ENCODE measurements around the gene SLC27A2.
"Not testable (repeated sequence)": the region's sequence is repeated elsewhere in the genome, so short reads cannot be mapped to it uniquely, and the experiment has no call there.

The SLC27A2 gene

DNA sequence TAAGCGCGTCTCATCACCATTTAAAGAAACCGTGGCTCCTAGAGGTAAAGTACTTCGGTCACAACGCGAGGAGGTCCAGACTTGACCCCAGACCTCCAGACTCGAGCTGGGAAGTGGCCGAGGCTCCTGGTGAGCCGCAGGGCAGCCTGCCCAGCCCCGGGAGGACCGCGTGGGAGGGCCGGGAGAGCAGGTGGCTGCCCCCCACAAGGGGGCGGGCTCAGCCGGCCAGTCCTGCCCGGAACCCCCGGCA, at the start of gene SLC27A2:
TSS of gene SLC27A2 (plus strand) at position 228 of the 250 bp plus-strand sequence. CDS start 232 bp downstream, outside the sequence.
- DNase-seq: peak in 2 of 14 donors; percentile 10 to 62

GRCh38 chr15:50132251-50132984, 49.6 kb upstream of the SLC27A2 start:
- not testable (repeated sequence) for DNase-seq

GRCh38 chr15:50134524-50135024, 47.4 kb upstream of the SLC27A2 start:
- no peak for DNase-seq

- DNase-seq: no peak
These were observed 46.9 kb upstream of the SLC27A2 start for GRCh38 chr15:50135031-50135551.

- DNase-seq: no peak
These were observed 44.6 kb upstream of the SLC27A2 start for GRCh38 chr15:50137330-50137761.

- no peak for DNase-seq
These were observed 44.1 kb upstream of the SLC27A2 start for GRCh38 chr15:50137893-50138292.

DNA sequence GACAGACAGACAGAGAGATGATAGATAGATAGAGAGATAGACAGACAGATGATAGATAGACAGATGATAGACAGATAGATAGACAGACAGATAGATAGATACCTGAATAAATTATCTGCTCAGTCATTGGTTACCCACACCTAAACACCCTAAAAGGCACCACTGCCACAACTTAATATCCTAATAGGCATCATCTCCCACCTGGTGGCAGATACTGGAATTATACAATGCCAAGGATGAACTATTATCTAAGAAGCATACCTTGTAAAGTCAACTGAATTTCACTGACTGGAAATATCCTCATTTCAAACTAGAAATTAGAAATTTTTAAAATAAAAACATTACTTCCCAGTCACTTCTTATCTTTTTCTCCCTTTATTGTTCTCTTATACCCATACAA, 43.6 kb upstream of the SLC27A2 start:
- DNase-seq: no peak

DNA sequence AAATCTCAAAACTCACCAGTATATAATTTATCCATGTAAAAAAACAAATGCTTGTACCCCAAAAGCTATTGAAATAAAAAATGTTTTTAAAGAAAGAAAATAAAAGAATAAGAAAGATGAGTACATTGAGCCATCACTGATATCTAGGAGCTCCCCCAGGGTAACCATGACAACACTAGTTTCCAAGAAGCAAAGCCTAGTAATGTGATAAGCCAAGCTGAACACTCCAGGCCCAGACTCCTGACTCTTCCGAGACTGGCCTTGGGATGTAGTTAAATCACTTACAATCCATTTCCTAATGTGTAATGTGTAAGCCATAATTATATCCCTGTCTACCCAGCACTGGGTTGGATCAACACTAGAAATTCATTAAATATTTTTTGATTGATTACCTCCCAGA, 41.9 kb upstream of the SLC27A2 start:
- no peak for DNase-seq

DNA sequence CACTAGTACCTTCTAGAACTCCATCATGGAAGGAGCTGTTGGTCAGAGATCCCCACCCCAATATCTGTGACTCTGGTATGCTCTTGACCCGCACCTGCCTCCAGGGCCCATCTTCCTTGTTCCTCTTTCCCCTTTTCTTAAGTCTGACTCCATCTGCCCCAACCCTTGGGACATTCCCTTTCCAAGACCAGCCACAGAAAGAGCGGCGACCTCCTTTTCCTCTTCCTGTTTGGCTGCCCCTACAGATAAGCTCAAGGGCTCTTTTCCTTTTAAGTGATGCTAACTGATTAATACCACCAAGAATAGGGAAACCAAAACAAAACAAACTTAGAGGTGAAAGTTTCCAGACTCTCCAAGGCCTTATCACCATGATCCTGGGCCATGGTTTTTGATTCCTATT, 41.0 kb upstream of the SLC27A2 start:
- DNase-seq: no peak

DNA sequence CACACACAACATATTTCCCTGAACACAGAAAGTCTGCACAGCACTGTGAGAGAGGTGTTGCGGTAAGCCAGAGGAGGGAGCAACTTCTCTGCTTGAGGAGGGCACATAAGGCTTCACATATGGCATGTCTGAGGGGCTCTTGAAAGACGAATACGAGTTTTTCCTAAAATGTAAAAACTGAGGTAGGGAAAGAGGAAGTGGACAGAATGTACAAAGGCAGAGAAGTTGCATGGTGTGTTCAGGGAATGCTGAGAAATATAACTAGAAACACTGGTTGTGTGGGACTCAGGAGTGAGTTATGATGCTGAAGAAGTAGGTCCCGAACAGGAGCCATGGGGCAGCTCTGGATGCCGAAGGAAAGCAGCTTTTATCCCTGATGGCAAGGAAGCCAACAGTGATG, 40.1 kb upstream of the SLC27A2 start:
- DNase-seq: no peak

- no peak for DNase-seq
These were observed 38.6 kb upstream of the SLC27A2 start for GRCh38 chr15:50143255-50143860.

DNA sequence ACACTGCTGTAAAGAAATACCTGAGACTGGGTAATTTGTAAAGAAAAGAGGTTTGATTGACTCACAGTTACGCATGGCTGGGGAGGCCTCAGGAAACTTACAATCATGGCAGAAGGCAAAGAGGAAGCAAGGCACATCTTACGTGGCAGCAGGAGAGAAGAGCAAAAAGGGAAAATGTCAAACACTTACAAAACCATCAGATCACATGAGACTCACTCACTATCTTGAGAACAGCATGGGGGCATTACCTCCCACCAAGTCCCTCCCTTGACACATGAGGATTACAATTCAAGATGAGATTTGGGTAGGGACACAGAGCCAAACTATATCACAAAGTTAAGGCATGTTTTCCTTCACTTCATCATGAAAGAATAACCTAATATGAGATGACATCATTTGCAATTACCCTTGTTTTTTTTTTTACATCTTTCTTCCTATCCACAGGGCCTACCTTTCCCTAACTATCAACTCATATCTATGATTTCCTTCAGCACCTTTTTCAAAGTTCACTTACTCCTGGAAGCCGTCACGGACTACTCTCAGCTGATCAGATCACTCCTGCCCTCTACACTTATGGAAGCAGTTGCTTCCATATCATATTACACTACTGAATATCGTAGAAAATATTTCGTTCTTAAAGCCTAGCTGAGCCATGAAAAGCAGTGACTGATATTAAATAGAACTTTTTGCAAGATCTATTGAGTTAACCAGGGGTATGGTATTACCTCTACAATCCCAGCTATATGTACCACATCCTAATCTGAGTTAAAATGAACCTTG, 37.5 kb upstream of the SLC27A2 start:
- DNase-seq: no peak

DNA sequence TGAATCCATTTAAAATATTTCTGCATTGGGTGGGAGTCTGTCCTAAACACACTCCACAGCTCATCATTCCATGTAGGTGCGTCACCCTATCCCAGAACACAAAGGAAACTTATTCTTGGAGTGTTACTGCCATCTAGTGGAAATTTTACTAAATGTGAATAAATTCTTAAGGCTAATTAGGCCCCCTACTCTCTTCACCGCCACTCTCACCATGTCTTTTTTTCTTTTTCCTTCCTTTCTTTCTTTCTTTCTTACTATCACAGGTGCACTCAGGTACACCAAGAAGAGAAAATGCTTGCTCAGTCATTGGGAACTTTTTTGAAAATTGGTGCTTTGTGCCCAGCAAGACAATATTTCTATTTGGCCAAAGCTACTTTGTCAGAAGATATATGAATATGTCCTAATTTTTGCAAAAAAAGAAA, 36.5 kb upstream of the SLC27A2 start:
- DNase-seq: peak in 2 of 14 donors; percentile 6 to 15

- DNase-seq: no peak
These were observed 35.4 kb upstream of the SLC27A2 start for GRCh38 chr15:50146632-50147031.

GRCh38 chr15:50148362-50148963, 33.5 kb upstream of the SLC27A2 start:
- DNase-seq: no peak

DNA sequence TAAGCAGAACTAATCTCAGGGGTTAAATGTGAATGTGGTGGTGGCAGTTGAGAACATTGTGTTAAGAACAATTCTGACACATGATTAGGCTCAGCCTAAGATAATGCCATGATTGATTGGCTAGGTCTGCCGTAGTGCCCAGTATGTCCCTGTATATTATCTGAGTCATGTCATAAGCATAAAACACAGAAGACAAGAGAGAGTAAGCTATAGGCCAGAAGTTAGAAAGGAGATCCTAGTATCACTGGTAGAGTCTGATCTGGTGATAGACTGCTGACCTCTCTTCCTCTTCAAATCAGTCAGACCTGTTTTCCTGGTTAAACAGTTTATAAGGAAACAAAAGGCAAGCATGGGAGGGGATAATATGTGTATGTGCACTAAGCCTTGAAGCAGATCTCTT, 32.9 kb upstream of the SLC27A2 start:
- DNase-seq: no peak

DNA sequence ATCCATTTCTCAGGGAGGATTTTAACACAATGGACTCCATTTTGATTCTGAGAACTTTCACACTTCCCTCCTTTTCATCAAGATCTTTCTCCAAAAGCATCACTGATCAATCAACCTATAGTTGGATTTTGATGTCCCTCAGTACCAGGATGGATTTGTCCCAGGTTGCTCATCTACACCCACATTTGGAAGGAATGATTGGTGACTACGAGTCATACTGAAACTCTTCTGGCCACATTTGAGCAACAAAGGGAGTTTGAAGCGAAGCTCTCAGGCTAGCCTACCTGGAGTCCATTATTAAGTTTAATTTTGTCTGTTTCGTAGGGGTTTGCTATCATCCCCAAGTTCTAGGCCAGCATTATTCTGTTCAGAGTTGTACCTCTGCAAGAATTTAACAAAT, 31.6 kb upstream of the SLC27A2 start:
- no peak for DNase-seq

DNA sequence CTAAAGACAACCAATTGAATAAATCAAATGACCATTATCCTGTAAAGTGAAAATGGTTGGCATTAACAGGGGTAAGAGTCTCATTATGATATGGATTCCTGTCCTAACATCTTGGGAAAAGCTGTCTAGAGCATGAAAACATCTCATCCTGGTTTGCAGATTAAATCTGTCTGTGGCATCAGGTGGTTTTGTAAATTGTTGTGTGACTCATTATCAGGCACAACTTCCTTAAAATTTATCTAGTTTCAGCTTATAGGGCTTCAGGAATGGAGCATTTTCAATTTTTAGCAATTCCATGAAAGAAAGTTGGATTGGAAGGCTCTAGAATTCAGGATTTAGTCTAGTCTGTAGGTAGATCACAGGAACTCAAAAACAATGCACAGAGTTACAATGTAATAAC, 31.1 kb upstream of the SLC27A2 start:
- no peak for DNase-seq

- no peak for DNase-seq
These were observed 30.5 kb upstream of the SLC27A2 start for GRCh38 chr15:50151476-50151875.

- not testable (repeated sequence) for DNase-seq
These were observed 23.8 kb upstream of the SLC27A2 start for GRCh38 chr15:50158236-50158635.

DNA sequence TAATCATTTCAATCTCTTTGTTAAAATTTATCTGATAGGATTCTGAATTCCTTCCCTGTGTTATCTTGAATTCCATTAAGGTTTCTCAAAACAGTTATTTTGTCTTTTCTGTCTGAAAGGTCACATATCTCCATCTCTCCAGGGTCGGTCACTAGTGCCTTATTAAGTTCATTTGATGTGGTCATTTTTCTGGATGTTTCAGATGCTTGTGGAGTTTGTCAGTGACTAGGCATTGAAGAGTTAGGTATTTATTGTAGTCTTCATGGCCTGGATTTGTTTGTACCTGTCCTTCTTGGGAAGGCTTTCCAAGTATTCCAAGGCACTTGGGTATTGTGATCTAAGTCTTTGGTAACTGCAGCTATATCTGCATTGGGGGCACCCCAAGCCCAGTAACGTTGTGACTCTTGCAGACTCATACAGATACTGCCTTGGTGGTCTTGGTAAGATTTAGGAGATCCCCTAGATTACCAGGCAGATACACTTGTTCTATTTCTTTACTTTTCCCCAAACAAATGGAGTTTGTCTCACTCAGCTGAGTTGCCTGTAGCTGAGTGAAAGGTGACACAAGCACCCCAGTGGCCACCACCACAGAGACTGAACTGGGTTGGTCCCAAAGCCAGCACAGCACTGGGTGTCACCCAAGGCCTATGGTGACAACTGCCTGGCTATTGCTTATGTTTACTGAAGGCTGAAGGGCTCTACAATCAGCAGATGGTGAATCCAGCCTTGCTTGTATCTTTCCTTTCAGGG, 18.9 kb upstream of the SLC27A2 start:
- DNase-seq: no peak
